Activated T-cell treated with anti-CD3 and anti-CD28 coated beads, Interleukin-2, amount 50 U/mL, for 24 hours (primary cell): ENCODE data around the gene APBB1IP.
"Not testable (repeated sequence)": the region's sequence is repeated elsewhere in the genome, so short reads cannot be mapped to it uniquely, and the experiment has no call there.

Experiments used
- DNase-seq: peaks from one replicate; pipeline ENCODE4 v3.0.0-alpha.2; 2020
- H3K27ac Mint-ChIP-seq: 2 replicates; pipeline ENCODE4 v1.8.0; 2020; ENCODE audit warnings: mild to moderate bottlenecking, mixed read lengths
- H3K27me3 Mint-ChIP-seq: 2 replicates; pipeline ENCODE4 v1.8.0; 2020; ENCODE audit warnings: mixed read lengths
- H3K36me3 Mint-ChIP-seq: 2 replicates; pipeline ENCODE4 v1.8.0; 2020; ENCODE audit warnings: low read depth, mixed read lengths
- H3K4me1 Mint-ChIP-seq: 2 replicates; pipeline ENCODE4 v1.8.0; 2020; ENCODE audit warnings: low read depth, mixed read lengths
- H3K4me3 Mint-ChIP-seq: 2 replicates; pipeline ENCODE4 v1.8.0; 2020; ENCODE audit warnings: mild to moderate bottlenecking, moderate library complexity, mixed read lengths
- H3K9me3 Mint-ChIP-seq: 2 replicates; pipeline ENCODE4 v1.8.0; 2020; ENCODE audit warnings: mixed read lengths

APBB1IP gene

DNA sequence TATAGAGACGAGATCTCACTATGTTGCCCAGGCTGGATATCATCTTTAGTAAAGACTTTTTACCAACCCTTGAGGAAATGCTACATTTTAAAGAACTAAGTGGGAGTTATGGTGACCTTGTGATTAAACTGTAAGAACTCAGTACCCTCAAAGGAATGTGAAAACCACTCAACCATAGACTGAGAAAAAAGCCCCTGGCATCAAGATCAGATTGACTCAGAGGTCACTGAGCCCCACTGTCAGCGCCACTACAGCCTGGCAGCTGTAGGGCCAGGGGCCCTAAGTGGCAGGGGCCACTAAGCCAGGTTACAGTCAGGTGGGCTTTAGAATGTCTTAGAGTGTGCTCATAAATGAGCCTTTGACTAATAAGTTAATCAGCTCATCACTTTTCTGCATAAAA is 55.9 kb downstream of the APBB1IP start:
- Mint-ChIP-seq H3K27ac (peak overlapping the region; percentile 37), H3K4me1 (peaks cover 40% of the 10 kb centered on the region), H3K9me3 (no peaks in the 10 kb centered on the region), H3K27me3 (no peaks in the 10 kb centered on the region), H3K36me3 (peaks cover 81% of the 10 kb centered on the region), H3K4me3 (no peak overlapping the region)
- DNase-seq, result no peak

DNA sequence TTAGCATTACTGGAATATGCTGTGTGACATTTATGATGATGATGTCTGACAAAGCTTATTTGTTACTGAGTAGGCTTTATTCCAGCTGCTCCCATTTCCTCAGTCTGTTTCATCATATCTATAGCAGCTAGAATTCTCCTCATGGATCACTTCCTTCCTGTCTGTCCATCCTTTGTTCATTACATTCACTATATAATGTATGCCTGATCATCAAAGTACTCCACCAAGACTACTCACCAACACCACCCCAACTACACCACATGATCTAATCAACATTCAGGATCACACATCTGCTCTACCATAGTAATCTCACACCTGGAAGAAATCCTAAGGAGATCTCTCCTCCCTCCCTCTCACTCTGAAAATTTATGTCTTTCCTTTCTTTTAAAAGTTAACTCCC is 61.3 kb downstream of the APBB1IP start:
- Mint-ChIP-seq H3K27ac (peak overlapping the region; percentile 3), H3K27me3 (no peaks in the 10 kb centered on the region), H3K4me1 (peaks cover 26% of the 10 kb centered on the region), H3K9me3 (no peaks in the 10 kb centered on the region), H3K36me3 (peaks cover 94% of the 10 kb centered on the region), H3K4me3 (no peak overlapping the region)
- no peak for DNase-seq

DNA sequence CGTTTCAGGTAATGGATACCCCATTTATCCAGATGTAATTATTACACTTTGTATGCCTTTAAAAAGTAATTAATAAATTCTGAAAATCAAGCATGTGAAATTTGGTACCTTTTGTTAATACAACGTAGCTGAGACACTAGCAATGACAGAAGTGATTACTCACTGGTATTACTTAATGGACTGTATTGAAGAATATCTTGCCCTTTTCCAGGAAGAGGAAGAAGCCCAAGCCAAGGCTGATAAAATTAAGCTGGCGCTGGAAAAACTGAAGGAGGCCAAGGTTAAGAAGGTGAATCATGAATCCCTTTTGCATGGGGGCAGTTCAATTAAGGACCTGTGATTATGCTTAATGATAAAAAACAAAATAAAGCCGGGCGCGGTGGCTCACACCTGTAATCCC is 64.8 kb downstream of the APBB1IP start:
- Mint-ChIP-seq H3K4me3 (no peak overlapping the region), H3K4me1 (peaks cover 23% of the 10 kb centered on the region), H3K27me3 (no peaks in the 10 kb centered on the region), H3K27ac (peak overlapping the region; percentile 63), H3K36me3 (peaks cover 95% of the 10 kb centered on the region), H3K9me3 (no peaks in the 10 kb centered on the region)
- DNase-seq, result no peak

DNA sequence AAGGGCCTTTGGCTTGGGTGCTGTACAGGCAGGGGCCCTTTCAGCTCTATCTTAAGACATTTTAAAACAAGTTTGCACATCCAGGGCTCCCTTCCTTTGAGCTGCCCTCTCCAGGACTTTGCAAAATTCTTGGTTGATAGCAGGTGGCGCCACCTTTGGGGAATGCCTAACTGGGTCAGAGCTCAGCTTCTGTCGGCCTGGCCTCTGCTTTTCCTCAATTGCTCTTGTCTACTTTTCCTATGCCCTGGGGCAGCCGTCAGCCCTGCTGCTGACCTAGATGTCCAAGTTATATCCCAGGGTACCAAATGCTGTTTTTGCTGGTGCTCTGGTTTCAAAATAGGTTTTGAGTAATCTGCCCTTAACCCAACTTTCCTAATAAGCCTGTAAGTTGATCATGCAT is 65.8 kb downstream of the APBB1IP start:
- no peaks in the 10 kb centered on the region for H3K27me3 Mint-ChIP-seq
- peak overlapping the region; percentile 63 for H3K27ac Mint-ChIP-seq
- DNase-seq, result no peak
- H3K4me1 Mint-ChIP-seq, result peaks cover 21% of the 10 kb centered on the region
- no peak overlapping the region for H3K4me3 Mint-ChIP-seq
- H3K9me3 Mint-ChIP-seq, result no peaks in the 10 kb centered on the region
- peaks cover 94% of the 10 kb centered on the region for H3K36me3 Mint-ChIP-seq

DNA sequence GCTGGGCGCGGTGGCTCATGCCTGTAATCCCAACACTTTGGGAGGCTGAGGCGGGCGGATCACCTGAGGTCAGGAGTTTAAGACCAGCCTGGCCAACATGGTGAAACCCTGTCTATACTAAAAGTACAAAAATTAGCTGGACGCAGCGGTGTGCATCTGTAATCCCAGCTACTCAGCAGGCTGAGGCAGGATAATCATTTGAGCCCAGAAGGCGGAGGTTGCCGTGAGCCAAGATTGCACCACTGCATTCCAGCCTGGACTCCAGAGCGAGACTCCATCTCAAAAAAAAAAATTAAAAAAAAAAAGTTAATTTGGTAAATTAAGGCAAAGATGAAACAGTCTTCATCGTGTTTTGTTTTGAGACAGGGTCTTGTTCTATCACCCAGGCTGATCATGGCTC is 66.3 kb downstream of the APBB1IP start:
- H3K9me3 Mint-ChIP-seq, H3K27ac Mint-ChIP-seq, DNase-seq, H3K27me3 Mint-ChIP-seq, H3K4me3 Mint-ChIP-seq: not testable (repeated sequence)
- Mint-ChIP-seq H3K36me3 (peaks cover 96% of the 10 kb centered on the region), H3K4me1 (peaks cover 20% of the 10 kb centered on the region)

DNA sequence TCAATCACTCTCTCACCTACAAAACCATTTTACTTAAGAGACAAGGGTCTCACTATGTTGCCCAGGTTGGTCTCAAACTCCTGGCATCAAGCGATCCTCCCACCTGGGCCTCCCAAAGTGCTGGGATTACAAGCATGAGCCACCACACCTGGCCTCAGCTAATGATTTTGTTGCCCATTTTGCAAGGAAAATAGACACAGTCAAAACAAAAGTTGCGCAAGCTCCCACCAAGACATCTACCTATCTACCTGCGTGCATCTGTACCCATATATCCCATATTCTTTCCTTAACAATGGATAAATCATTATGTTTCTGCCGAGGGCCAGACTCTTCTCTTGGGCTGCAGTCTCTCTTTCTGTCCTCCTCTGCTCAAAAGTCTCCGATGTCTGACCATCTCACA is 67.3 kb downstream of the APBB1IP start:
- H3K27me3 Mint-ChIP-seq, result no peaks in the 10 kb centered on the region
- H3K27ac Mint-ChIP-seq, result peak overlapping the region; percentile 13
- peaks cover 17% of the 10 kb centered on the region for H3K4me1 Mint-ChIP-seq
- no peaks in the 10 kb centered on the region for H3K9me3 Mint-ChIP-seq
- H3K36me3 Mint-ChIP-seq, result peaks cover 94% of the 10 kb centered on the region
- H3K4me3 Mint-ChIP-seq, result no peak overlapping the region
- DNase-seq, result no peak

DNA sequence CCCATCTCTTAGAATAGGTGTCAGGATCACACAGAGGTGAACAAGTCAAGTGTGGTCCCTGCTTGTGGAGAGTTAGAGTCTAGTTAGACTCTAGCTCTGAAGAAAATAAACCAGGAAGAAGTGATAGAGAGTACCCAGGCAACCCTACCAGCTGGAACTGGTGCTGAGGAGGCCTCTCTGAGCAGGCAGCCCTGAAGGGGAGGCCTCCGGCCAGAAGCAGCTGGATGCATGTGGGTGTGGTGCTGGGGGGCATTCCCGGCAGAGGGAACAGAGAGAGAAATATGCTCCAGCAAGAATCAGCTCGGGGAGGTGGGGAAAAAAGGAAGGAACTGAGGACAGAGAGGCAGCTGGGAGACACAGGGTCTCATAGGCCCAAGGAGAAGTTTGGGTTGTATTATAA is 68.6 kb downstream of the APBB1IP start:
- Mint-ChIP-seq H3K4me3 (no peak overlapping the region), H3K4me1 (peaks cover 13% of the 10 kb centered on the region), H3K9me3 (no peaks in the 10 kb centered on the region), H3K27me3 (no peaks in the 10 kb centered on the region), H3K27ac (peak overlapping the region; percentile 71), H3K36me3 (peaks cover 94% of the 10 kb centered on the region)
- DNase-seq, result no peak

DNA sequence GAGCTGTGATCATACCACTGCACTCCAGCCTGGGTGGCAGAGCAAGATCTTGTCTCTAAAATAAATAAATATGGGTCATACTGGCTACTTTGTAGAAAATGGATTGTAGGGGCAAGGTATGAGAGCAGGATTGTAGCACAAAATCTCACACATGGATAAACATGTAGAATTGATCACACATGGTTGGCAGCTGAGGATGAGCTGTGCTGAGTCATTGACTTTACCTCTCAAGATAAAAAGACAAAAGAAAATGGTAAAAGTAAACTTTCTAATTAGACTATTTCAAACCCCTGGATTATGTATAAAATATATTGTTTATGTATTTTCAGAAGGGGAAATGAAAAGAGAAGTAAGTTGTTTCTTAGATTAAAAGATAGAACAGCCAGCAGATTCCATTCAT is 69.3 kb downstream of the APBB1IP start:
- Mint-ChIP-seq H3K4me1 (peaks cover 13% of the 10 kb centered on the region), H3K4me3 (no peak overlapping the region), H3K9me3 (no peaks in the 10 kb centered on the region), H3K27me3 (no peaks in the 10 kb centered on the region), H3K36me3 (peaks cover 94% of the 10 kb centered on the region), H3K27ac (peak overlapping the region; percentile 45)
- DNase-seq, result no peak

DNA sequence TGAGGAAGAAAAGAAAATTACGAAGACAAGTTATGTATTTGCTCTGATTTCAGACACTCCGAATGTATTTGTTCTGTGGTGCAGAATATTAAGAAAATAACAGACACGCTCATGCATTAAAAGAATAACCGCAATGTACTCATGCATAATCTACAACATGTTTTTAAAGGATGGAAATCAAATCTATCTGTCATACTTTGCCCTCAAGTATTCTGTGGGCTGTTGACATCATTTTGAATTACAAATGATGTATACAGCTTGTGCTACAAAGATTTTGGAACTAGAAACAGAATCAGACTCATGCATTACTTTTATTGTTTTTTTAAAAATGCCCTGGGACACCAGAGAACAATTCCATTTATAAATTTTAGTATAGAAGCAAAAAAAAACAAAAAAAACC is 69.9 kb downstream of the APBB1IP start:
- Mint-ChIP-seq H3K4me3 (no peak overlapping the region), H3K27me3 (no peaks in the 10 kb centered on the region), H3K36me3 (peaks cover 94% of the 10 kb centered on the region), H3K4me1 (peaks cover 12% of the 10 kb centered on the region), H3K27ac (no peak overlapping the region), H3K9me3 (no peaks in the 10 kb centered on the region)
- DNase-seq, result no peak

DNA sequence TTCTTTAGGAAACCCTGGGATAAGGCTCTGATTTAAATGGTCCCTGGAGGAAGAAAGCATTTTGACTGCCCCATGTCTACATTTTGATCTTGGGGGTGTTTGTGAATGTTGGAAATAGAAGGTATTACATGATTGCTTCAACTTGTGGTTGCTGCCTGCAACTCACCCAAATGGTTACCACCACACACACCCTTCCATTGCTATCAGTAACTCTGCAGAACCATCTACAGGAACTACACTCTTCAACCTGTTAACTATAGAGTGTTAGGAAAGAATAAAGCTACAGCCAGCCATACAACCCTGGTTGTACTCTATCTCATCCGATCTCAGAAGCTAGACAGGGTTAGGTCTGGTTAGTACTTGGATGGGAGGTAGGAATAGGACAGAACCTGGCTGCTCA is 71.2 kb downstream of the APBB1IP start:
- no peak for DNase-seq
- H3K4me3 Mint-ChIP-seq, result no peak overlapping the region
- no peaks in the 10 kb centered on the region for H3K9me3 Mint-ChIP-seq
- H3K27me3 Mint-ChIP-seq, result no peaks in the 10 kb centered on the region
- peaks cover 9% of the 10 kb centered on the region for H3K4me1 Mint-ChIP-seq
- peaks cover 94% of the 10 kb centered on the region for H3K36me3 Mint-ChIP-seq
- H3K27ac Mint-ChIP-seq, result peak overlapping the region; percentile 61

DNA sequence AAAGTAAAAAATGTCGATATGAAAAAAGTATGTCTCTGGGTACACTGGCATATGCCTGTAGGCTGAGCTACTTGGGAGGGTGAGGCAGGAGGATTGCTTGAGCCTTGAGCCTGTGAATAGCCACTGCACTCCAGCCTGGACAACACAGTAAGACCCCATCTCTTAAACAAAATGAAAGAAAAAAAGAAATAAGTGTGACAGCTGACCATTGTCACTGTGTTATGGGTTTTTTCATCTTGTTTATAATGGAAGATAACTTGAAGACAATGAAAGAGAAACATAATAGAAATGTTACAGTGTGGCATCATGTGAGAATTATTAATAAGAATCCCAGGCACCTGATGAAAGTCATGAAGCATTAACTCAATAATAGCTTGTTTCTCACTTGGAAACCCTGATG is 75.0 kb downstream of the APBB1IP start:
- Mint-ChIP-seq H3K36me3 (peaks cover 94% of the 10 kb centered on the region), H3K27me3 (no peaks in the 10 kb centered on the region), H3K27ac (no peak overlapping the region), H3K4me3 (no peak overlapping the region), H3K9me3 (no peaks in the 10 kb centered on the region), H3K4me1 (peaks cover 3% of the 10 kb centered on the region)
- no peak for DNase-seq

DNA sequence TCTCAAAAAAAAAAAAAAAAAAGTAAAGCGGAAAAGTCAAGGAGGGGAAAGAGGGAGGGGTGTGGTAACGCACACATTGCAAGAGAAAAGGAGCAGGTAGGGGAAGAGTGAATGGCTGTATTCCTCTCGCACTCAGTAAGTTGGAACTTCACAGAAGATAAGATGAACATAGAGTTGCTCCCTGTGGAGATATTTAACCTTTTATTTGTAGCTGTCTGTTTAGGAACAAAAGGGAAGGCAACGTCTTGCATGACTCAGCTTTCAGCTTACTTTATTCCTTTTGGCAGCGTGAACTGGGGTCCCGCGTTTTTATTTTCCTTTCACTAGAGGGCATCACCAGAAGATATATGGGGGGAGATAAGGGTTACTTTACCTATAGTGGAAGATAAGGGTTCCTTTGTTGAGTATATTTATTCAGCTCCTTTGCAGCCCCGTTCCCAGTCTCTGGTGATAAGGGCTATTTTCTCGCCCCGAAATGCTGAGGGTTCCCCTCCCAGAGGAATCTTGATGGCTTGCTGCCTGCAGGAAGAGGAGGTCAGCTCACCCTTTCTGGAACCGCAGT is 78.5 kb downstream of the APBB1IP start:
- H3K4me1 Mint-ChIP-seq, result peaks cover 10% of the 10 kb centered on the region
- H3K27ac Mint-ChIP-seq, result peak overlapping the region; percentile 14
- H3K27me3 Mint-ChIP-seq, result no peaks in the 10 kb centered on the region
- H3K4me3 Mint-ChIP-seq, result no peak overlapping the region
- peaks cover 95% of the 10 kb centered on the region for H3K36me3 Mint-ChIP-seq
- DNase-seq, result no peak
- peaks cover 2% of the 10 kb centered on the region for H3K9me3 Mint-ChIP-seq

DNA sequence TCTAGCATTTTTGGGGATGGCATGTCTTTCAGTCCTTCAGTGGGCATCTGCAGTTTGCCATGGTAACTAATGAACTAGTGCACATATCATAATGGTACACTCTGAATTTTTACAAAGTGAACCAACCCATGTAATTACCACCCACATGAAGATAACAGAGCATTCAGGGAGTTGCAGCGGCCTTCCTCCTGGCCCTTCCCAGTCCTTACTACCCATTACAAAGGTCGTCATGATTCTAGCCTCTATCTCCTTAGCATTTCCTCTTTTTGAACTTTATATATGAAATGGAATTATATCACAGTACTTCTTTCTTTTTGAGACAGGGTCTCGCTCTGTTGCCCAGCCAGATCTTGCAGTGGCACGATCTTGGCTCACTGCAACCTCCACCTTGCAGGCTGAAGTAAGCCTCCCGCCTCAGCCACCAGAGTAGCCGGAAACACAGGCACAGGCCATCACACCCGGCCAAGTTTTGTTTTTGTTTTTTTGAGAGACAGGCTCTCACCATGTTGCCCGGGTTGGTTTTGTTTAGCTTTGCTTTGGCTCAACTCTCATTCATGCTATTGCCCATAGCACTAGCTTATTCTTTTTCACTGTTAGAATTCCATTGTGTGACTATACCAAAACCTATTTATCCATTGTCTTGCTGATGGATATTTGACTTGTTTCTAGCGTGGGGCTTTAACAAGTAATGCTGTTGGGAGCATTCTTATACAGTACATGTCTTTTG is 79.2 kb downstream of the APBB1IP start:
- Mint-ChIP-seq H3K36me3 (peaks cover 94% of the 10 kb centered on the region), H3K4me3 (no peak overlapping the region), H3K4me1 (peaks cover 13% of the 10 kb centered on the region), H3K9me3 (peaks cover 2% of the 10 kb centered on the region), H3K27me3 (no peaks in the 10 kb centered on the region), H3K27ac (peak overlapping the region; percentile 14)
- DNase-seq, result no peak

DNA sequence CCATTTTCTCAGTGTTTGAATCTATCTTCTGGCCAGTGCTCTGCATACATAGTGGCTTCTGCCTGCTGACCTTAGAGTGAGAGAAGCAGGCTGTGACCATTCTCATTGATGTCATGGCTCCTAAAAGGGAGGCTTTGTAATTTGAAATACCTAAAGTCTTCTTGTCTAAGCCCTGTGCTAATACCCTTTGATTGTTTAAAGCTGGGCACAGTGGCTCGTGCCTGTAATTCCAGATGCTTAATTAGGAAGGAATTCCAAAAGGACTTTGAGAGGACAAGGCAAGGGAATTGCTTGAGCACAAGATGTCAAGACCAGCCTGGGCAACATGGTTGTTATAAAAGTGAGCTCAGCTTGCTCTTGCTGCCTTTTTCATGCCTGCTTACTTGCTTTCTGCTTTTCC is 81.7 kb downstream of the APBB1IP start:
- Mint-ChIP-seq H3K9me3 (peaks cover 2% of the 10 kb centered on the region), H3K4me3 (no peak overlapping the region), H3K4me1 (peaks cover 30% of the 10 kb centered on the region), H3K27ac (no peak overlapping the region), H3K36me3 (peaks cover 89% of the 10 kb centered on the region), H3K27me3 (no peaks in the 10 kb centered on the region)
- no peak for DNase-seq

DNA sequence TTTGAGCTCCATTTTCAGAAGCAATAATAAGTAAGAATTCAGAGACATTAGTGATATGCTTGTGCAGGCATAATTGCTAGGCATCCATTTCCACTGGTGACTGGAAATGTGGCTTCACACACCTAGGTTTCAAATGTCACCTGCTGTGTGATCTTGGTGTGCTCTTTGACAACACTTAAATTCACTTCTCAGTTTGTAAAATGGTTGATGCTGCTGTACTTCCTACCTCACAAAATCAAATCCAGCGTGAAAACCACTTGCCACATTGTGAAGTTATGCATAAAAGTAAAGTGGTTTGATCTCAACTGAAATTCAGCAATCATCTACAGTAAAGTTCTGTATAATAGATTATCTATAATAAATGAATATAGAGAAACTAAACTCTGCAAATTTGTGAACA is 82.4 kb downstream of the APBB1IP start:
- H3K4me1 Mint-ChIP-seq, result peaks cover 34% of the 10 kb centered on the region
- H3K9me3 Mint-ChIP-seq, result peaks cover 2% of the 10 kb centered on the region
- DNase-seq, result no peak
- H3K27ac Mint-ChIP-seq, result no peak overlapping the region
- peaks cover 87% of the 10 kb centered on the region for H3K36me3 Mint-ChIP-seq
- H3K4me3 Mint-ChIP-seq, result no peak overlapping the region
- no peaks in the 10 kb centered on the region for H3K27me3 Mint-ChIP-seq
